ENCODE results near the gene THPO.

THPO gene

GRCh38 chr3:184346480-184347190 is 31.4 kb downstream of the THPO start:
- no peak overlapping the region for H3K4me3 ChIP-seq (ENCODE audit: low read length)
- H3K27me3 ChIP-seq (ENCODE audit: control insufficient read depth, low read length) = no peaks in the 10 kb centered on the region
- H3K27ac ChIP-seq (ENCODE audit: low read depth, low read length) = no peak overlapping the region
- no peaks in the 10 kb centered on the region for H3K9me2 ChIP-seq (replicated peaks; ENCODE audit: control insufficient read depth, low read length)
- no peak for TF ChIP-seq CTCF (IDR thresholded peaks at IDR 0.05; ENCODE audit: low read depth, low read length, poor library complexity, severe bottlenecking)
- no peak for TF ChIP-seq EZH2phosphoT487 (IDR thresholded peaks at IDR 0.05; ENCODE audit: borderline replicate concordance, low read length)
- H3K4me1 ChIP-seq (ENCODE audit: control insufficient read depth, low read length) = no peaks in the 10 kb centered on the region
- no peaks in the 10 kb centered on the region for H3K9me3 ChIP-seq (ENCODE audit: control insufficient read depth, insufficient read depth, low read length)
- H3K36me3 ChIP-seq (ENCODE audit: control insufficient read depth, low read length) = no peaks in the 10 kb centered on the region
- no peaks in the 10 kb centered on the region for H3F3A ChIP-seq (ENCODE audit: control insufficient read depth, insufficient read depth)
- no peak overlapping the region for H3K4me2 ChIP-seq (ENCODE audit: low read length)
- no peaks in the 10 kb centered on the region for H3K79me2 ChIP-seq (ENCODE audit: control insufficient read depth, low read length)
- H4K20me1 ChIP-seq (ENCODE audit: control insufficient read depth, insufficient read depth, low read depth, low read length) = no peaks in the 10 kb centered on the region

- Histone ChIP-seq H3K4me2 (ENCODE audit: low read length) (no peak overlapping the region), H3K4me1 (ENCODE audit: control insufficient read depth, low read length) (no peaks in the 10 kb centered on the region), H3K27me3 (ENCODE audit: control insufficient read depth, low read length) (no peaks in the 10 kb centered on the region), H3K36me3 (ENCODE audit: control insufficient read depth, low read length) (no peaks in the 10 kb centered on the region), H3F3A (ENCODE audit: control insufficient read depth, insufficient read depth) (no peaks in the 10 kb centered on the region), H3K79me2 (ENCODE audit: control insufficient read depth, low read length) (no peaks in the 10 kb centered on the region), H3K9me2 (replicated peaks; ENCODE audit: control insufficient read depth, low read length) (no peaks in the 10 kb centered on the region), H4K20me1 (ENCODE audit: control insufficient read depth, insufficient read depth, low read depth, low read length) (no peaks in the 10 kb centered on the region), H3K27ac (ENCODE audit: low read depth, low read length) (no peak overlapping the region), H3K4me3 (ENCODE audit: low read length) (no peak overlapping the region), H3K9me3 (ENCODE audit: control insufficient read depth, insufficient read depth, low read length) (no peaks in the 10 kb centered on the region)
- TF ChIP-seq EZH2phosphoT487 (IDR thresholded peaks at IDR 0.05; ENCODE audit: borderline replicate concordance, low read length) = no peak
- peak; percentile 58 for TF ChIP-seq CTCF (IDR thresholded peaks at IDR 0.05; ENCODE audit: low read depth, low read length, poor library complexity, severe bottlenecking)
Measured at GRCh38 chr3:184345317-184346144, 32.5 kb downstream of the THPO start.

- Histone ChIP-seq H3K4me1 (ENCODE audit: control insufficient read depth, low read length) (no peaks in the 10 kb centered on the region), H3K4me2 (ENCODE audit: low read length) (no peak overlapping the region)
- TF ChIP-seq EZH2phosphoT487 (IDR thresholded peaks at IDR 0.05; ENCODE audit: borderline replicate concordance, low read length) (no peak), CTCF (IDR thresholded peaks at IDR 0.05; ENCODE audit: low read depth, low read length, poor library complexity, severe bottlenecking) (no peak)
Measured at GRCh38 chr3:184344579-184345316, 33.3 kb downstream of the THPO start.

More at GRCh38 chr3:184344579-184345316, 33.3 kb downstream of the THPO start:
- Histone ChIP-seq H3F3A (ENCODE audit: control insufficient read depth, insufficient read depth) (no peaks in the 10 kb centered on the region), H3K79me2 (ENCODE audit: control insufficient read depth, low read length) (no peaks in the 10 kb centered on the region), H3K9me3 (ENCODE audit: control insufficient read depth, insufficient read depth, low read length) (no peaks in the 10 kb centered on the region), H3K36me3 (ENCODE audit: control insufficient read depth, low read length) (no peaks in the 10 kb centered on the region), H3K9me2 (replicated peaks; ENCODE audit: control insufficient read depth, low read length) (no peaks in the 10 kb centered on the region), H3K27me3 (ENCODE audit: control insufficient read depth, low read length) (no peaks in the 10 kb centered on the region), H4K20me1 (ENCODE audit: control insufficient read depth, insufficient read depth, low read depth, low read length) (no peaks in the 10 kb centered on the region), H3K4me3 (ENCODE audit: low read length) (no peak overlapping the region), H3K27ac (ENCODE audit: low read depth, low read length) (no peak overlapping the region)

Measured in DOHH2 (cell line).